ENCODE data around the gene HOXD12. TPM values are rescaled to one million over a fixed set of nuclear protein-coding genes. Genes with fewer than 3 reads are reported as not detected.

Gene HOXD12
- total RNA-seq, 2 experiments from 2014 or later = not detected

DNA sequence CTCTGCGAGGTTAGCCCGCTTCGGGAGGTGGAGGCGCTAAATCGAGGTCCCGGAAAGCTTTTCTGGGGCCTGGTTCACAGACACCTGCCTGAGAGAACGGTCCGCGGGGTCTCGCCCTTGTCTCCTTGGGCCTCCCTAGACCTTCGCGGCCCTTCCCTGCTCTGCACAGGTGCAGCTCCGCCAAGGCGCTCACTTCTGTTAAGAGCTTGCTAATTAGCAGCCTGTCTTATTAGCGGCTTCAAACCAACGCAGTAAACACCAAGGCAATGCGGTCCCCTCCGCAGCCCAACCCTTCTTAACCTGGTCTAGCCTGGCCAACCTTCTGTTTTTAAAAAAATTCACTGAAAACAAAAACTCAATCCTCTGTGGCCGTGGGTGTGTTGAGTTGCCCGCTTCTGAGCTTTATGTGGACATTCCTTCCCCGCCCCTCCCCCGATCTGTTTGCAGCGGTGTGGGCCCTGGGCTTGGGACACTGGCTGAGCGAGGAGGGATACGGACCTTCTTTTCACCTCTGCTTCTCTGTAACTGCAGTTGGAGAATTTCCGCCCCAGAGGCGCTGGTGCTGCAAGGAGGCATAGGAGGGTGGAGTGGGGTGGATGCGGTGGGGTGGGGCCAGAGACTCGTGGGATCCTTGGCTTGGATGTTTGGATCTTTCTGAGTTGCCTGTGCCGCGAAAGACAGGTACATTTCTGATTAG is 48.4 kb downstream of the HOXD12 start:
- ChIA-PET CTCF (no interaction called here), POLR2A (no interaction called here)
- DNase-seq (no peak), ATAC-seq (no peak)
- Mint-ChIP-seq H3K27ac (no peak overlapping the region), H3K4me3 (no peak overlapping the region), H3K36me3 (ENCODE audit: low read depth) (no peaks in the 10 kb centered on the region), H3K9me3 (no peaks in the 10 kb centered on the region), H3K27me3 (peaks cover 84% of the 10 kb centered on the region), H3K4me1 (ENCODE audit: low read depth) (peaks cover 7% of the 10 kb centered on the region)
- intact Hi-C loops (cut with micrococcal nuclease) = no loop called here
- TF ChIP-seq, protein P1, sequence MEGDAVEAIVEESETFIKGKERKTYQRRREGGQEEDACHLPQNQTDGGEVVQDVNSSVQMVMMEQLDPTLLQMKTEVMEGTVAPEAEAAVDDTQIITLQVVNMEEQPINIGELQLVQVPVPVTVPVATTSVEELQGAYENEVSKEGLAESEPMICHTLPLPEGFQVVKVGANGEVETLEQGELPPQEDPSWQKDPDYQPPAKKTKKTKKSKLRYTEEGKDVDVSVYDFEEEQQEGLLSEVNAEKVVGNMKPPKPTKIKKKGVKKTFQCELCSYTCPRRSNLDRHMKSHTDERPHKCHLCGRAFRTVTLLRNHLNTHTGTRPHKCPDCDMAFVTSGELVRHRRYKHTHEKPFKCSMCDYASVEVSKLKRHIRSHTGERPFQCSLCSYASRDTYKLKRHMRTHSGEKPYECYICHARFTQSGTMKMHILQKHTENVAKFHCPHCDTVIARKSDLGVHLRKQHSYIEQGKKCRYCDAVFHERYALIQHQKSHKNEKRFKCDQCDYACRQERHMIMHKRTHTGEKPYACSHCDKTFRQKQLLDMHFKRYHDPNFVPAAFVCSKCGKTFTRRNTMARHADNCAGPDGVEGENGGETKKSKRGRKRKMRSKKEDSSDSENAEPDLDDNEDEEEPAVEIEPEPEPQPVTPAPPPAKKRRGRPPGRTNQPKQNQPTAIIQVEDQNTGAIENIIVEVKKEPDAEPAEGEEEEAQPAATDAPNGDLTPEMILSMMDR (IDR thresholded peaks at IDR 0.05) = no peak

DNA sequence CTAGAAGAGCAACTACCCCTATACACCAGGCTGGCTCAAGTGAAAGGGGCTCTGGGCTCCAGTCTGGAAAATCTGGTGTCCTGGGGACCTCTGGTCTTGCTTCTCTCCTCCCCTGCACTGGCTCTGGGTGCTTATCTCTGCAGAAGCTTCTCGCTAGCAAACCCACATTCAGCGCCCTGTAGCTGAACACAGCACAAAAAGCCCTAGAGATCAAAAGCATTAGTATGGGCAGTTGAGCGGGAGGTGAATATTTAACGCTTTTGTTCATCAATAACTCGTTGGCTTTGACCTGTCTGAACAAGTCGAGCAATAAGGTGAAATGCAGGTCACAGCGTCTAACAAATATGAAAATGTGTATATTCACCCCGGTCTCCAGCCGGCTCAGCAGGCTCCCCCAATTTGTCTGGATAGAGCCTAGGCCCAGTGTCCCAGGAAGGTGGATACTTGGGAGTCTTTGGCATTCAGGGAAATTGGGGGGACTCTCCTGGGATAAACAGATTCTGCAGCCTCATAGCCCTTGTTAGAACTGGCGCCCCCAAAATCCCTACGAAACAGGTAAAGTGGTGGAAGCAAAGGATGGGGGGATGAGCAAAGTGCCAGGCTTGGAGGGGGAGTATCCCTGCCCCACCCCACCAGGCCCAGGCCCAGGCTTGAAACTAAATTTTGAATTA is 49.3 kb downstream of the HOXD12 start:
- CTCF ChIA-PET = no interaction called here
- DNase-seq (no peak), ATAC-seq (no peak)
- TF ChIP-seq, protein P1 (IDR thresholded peaks at IDR 0.05) = no peak
- H3K9me3 Mint-ChIP-seq = no peaks in the 10 kb centered on the region
- intact Hi-C loops (cut with micrococcal nuclease) = no loop called here
- H3K27ac Mint-ChIP-seq = no peak overlapping the region
- no peak overlapping the region for H3K4me3 Mint-ChIP-seq
- peaks cover 84% of the 10 kb centered on the region for H3K27me3 Mint-ChIP-seq
- peaks cover 7% of the 10 kb centered on the region for H3K4me1 Mint-ChIP-seq (ENCODE audit: low read depth)
- POLR2A ChIA-PET = no interaction called here
- no peaks in the 10 kb centered on the region for H3K36me3 Mint-ChIP-seq (ENCODE audit: low read depth)

DNA sequence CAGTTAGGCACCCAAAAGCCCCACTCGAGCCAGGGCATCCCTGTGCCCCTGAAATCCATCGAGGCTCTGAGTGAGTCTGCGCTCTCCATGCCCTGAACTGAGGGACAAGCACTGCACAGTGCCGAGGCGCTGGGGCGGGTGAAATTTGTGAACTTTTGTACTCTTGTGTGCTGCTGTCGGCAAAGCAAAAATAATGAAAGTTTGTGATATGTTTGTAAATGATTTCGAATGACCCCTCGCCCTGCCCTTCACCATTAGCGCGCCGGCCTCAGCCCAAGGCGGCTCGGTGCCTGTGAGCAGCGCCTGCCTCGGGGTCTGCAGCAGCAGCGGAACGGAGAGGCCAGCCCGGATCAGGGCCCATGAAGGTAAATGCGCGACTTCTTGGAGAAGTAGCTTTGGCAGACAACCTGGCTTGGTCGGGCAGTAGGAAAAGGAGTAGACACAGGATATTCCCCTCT is 49.9 kb downstream of the HOXD12 start:
- H3K36me3 Mint-ChIP-seq (ENCODE audit: low read depth) = no peaks in the 10 kb centered on the region
- H3K4me1 Mint-ChIP-seq (ENCODE audit: low read depth) = peaks cover 7% of the 10 kb centered on the region
- H3K27me3 Mint-ChIP-seq = peaks cover 84% of the 10 kb centered on the region
- no peak for DNase-seq
- no peaks in the 10 kb centered on the region for H3K9me3 Mint-ChIP-seq
- TF ChIP-seq, protein P1 (IDR thresholded peaks at IDR 0.05) = no peak
- CTCF ChIA-PET = interaction anchor here (2.7 kb wide), 1 partner anchor 306 kb away, joined by 8 read pairs; no protein-coding TSS in a partner anchor
- POLR2A ChIA-PET = no interaction called here
- no peak overlapping the region for H3K4me3 Mint-ChIP-seq
- intact Hi-C loops (cut with micrococcal nuclease) = no loop called here
- no peak overlapping the region for H3K27ac Mint-ChIP-seq
- ATAC-seq = no peak

DNA sequence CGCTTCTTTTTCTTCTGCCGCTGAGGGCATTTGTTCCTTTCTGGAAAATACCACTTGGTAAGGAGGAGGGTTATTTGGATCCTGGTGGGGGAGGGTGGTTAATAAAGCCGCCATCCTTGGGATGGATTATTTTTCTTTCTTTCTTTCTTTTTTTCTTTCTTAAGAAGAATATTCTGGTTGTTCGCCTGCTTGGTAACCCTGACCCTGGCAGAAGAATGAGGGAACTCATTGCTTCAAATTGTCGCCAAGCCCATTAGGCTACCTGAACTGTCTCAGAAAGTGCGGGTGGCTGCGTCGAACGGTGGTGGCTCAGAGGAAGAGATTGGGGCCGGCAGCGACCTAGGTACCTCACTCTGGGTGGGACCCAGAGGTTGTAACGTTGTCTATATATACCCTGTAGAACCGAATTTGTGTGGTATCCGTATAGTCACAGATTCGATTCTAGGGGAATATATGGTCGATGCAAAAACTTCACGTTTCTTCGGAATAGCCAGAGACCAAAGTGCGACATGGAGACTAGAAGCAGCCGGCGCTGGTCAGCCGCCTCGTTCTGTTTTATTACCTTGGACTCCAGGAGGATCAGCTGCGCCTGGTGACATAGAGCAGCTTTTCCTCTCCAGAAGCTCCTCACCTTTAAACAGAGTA is 50.5 kb downstream of the HOXD12 start:
- POLR2A ChIA-PET = interaction anchor here (0.7 kb wide), 1 partner anchor 76 kb away, joined by 3 read pairs; no protein-coding TSS in a partner anchor
- CTCF ChIA-PET = interaction anchor here (1.4 to 2.7 kb wide), 4 partner anchors 10 to 305 kb away, joined by 3 to 17 read pairs (median 6); no protein-coding TSS in a partner anchor
- TF ChIP-seq, protein P1 (IDR thresholded peaks at IDR 0.05) = no peak
- intact Hi-C loops (cut with micrococcal nuclease) = no loop called here
- H3K27me3 Mint-ChIP-seq = peaks cover 84% of the 10 kb centered on the region
- peaks cover 7% of the 10 kb centered on the region for H3K4me1 Mint-ChIP-seq (ENCODE audit: low read depth)
- H3K9me3 Mint-ChIP-seq = no peaks in the 10 kb centered on the region
- no peak overlapping the region for H3K27ac Mint-ChIP-seq
- ATAC-seq (no peak), DNase-seq (no peak)
- no peak overlapping the region for H3K4me3 Mint-ChIP-seq
- no peaks in the 10 kb centered on the region for H3K36me3 Mint-ChIP-seq (ENCODE audit: low read depth)
